Colonic mucosa (tissue), 4 donors: ENCODE results near the gene NTM. TPM values are rescaled to one million over a fixed set of nuclear protein-coding genes. Genes with fewer than 3 reads are reported as not detected.

ENCODE experiments used
- DNase-seq: peaks from one replicate; pipeline ENCODE4 v3.0.0-alpha.2; 2020
- H3K27ac ChIP-seq: fragments of 200-600 bp; one replicate; pipeline ENCODE4 v1.8.0; 2021
- H3K27me3 ChIP-seq: fragments of 200-600 bp; one replicate; pipeline ENCODE4 v1.8.0; 2021
- H3K36me3 ChIP-seq: fragments of 200-600 bp; one replicate; pipeline ENCODE4 v1.8.0; 2021
- H3K4me1 ChIP-seq: fragments of 200-600 bp; one replicate; pipeline ENCODE4 v1.8.0; 2021; ENCODE audit warnings: mild to moderate bottlenecking
- H3K4me3 ChIP-seq: fragments of 200-600 bp; one replicate; pipeline ENCODE4 v1.8.0; 2021
- H3K9ac ChIP-seq, 2 donors: one replicate each; pipeline ENCODE4 v1.7.0; 2013; ENCODE audit warnings: control low read depth in 2 of 2, low read depth in 2 of 2, low read length in 2 of 2
- H3K9me3 ChIP-seq: fragments of 200-600 bp; one replicate; pipeline ENCODE4 v1.8.0; 2021
- intact Hi-C: fragments of 100-400 bp; cut with DNase I; formaldehyde crosslinking; loops from one replicate; pipeline ENCODE4 v1.14.1; 2022
- total RNA-seq, 2 donors: library from RNA; stranded (reverse); fragmentation: NEBNext Ultra II Directional in 1 of 2; extraction: Animal tissue kit (Norgen Biotek cat#: 25700) in 1 of 2; gene quantifications; one replicate each; pipeline ENCODE4 v1.2.1, GENCODE V29; 2021
- TF ChIP-seq, protein P1 (sequence below): fragments of 200-600 bp; IDR thresholded peaks from one replicate; pipeline ENCODE4 v1.8.0; 2022; ENCODE audit warnings: antibody characterized with exemption, mild to moderate bottlenecking
- donor health status: healthy.
- donor health status: DM: no; HTN: no; CAD: no.
- donor health status: DM: no; HTN: no; CAD: no.

The NTM gene
- total RNA-seq, 2 donors from 2014 or later, result 1.6 to 2.8 TPM

DNA sequence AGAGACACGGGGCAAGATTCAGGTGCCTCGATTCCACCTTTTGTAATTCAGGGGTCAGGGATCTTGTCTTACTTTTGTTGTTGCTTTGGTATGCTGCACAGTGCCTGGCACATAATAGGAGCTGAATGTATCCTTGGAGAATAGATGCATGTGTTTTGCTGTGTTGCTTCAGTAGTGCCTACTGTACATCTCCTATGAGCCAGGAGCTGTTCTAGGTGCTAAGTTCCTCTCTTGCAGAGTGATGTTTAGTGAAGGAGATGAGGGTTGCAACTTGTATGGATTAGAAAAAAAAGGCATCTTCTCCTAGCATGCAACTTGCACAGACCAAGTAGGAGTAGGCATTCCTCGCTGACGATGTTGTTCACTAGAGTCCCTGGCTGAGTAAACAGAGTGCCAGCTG lies 555.4 kb downstream of the NTM start:
- no peaks in the 10 kb centered on the region for H3K27me3 ChIP-seq
- no peak for DNase-seq
- intact Hi-C loops, result no loop called here
- no peaks in the 10 kb centered on the region for H3K9me3 ChIP-seq
- no peak overlapping the region for H3K4me3 ChIP-seq
- H3K27ac ChIP-seq, result no peak overlapping the region
- no peaks in the 10 kb centered on the region for H3K36me3 ChIP-seq
- TF ChIP-seq, protein P1, sequence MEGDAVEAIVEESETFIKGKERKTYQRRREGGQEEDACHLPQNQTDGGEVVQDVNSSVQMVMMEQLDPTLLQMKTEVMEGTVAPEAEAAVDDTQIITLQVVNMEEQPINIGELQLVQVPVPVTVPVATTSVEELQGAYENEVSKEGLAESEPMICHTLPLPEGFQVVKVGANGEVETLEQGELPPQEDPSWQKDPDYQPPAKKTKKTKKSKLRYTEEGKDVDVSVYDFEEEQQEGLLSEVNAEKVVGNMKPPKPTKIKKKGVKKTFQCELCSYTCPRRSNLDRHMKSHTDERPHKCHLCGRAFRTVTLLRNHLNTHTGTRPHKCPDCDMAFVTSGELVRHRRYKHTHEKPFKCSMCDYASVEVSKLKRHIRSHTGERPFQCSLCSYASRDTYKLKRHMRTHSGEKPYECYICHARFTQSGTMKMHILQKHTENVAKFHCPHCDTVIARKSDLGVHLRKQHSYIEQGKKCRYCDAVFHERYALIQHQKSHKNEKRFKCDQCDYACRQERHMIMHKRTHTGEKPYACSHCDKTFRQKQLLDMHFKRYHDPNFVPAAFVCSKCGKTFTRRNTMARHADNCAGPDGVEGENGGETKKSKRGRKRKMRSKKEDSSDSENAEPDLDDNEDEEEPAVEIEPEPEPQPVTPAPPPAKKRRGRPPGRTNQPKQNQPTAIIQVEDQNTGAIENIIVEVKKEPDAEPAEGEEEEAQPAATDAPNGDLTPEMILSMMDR, result no peak
- H3K9ac ChIP-seq, result no peak overlapping the region
- no peaks in the 10 kb centered on the region for H3K4me1 ChIP-seq

DNA sequence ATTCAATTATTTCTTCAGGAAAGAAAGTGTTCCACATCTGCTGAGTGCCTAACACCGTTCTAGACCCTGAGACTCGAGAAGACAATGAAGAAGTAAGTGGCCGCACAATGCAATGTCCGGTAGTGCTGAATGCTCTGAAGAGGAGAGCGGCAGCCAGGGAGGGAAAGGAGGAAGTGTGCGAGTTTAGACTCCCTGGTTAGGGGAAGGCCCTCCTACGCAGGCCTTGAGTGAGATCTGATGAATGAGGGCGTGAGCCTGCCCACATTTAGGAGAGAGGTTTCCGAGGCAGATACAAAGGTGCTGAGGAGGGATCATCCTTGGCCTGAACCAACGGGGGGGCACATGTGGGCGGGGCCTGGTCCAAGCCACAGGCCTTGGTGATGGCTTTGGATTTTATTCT lies 558.6 kb downstream of the NTM start:
- intact Hi-C loops, result no loop called here
- TF ChIP-seq, protein P1, result no peak
- no peak overlapping the region for H3K27ac ChIP-seq

DNA sequence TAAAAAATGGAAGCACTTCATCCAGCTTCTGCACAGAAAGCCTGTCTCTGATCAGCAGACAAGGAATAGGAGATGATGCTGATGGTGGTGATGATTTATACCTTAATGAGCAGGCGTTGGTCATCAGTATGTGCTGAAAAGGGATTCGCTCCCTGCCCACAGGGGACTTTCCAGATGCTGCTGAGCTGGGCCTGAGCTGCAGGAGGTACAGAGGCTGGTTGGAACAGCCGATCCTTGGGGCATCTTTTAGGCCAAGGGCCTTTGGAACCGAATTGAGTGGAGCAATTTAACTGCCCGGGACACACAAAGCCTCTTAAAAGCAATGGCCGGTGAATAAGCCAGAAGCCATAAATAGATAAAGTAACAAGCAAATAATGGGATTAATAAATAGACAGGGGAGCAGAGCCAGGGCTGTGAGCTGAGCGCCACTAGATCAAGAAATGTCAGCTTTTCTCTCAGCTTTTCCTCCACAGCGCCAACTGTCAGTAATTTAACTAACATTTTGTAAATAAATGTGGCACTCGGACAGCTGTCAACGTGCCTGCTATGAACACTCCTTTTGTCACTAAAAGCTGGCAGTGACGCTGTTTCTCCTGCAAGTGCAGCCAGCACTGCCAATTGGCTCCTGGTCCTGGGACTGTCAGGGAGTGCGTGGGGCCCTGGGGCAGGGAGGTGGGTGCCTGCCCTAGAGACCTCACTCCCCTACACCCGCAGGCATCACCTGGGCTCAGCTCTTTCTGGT lies 562.3 kb downstream of the NTM start:
- no peaks in the 10 kb centered on the region for H3K27me3 ChIP-seq
- H3K27ac ChIP-seq, result no peak overlapping the region
- intact Hi-C loops, result no loop called here
- no peaks in the 10 kb centered on the region for H3K36me3 ChIP-seq
- DNase-seq, result no peak
- H3K9me3 ChIP-seq, result no peaks in the 10 kb centered on the region
- H3K4me1 ChIP-seq, result no peaks in the 10 kb centered on the region
- TF ChIP-seq, protein P1, result no peak
- no peak overlapping the region for H3K4me3 ChIP-seq
- no peak overlapping the region for H3K9ac ChIP-seq

More for the DNA sequence above, 558.6 kb downstream of the NTM start:
- H3K36me3 ChIP-seq, result no peaks in the 10 kb centered on the region
- H3K27me3 ChIP-seq, result no peaks in the 10 kb centered on the region
- no peaks in the 10 kb centered on the region for H3K4me1 ChIP-seq
- no peaks in the 10 kb centered on the region for H3K9me3 ChIP-seq
- H3K9ac ChIP-seq, result no peak overlapping the region
- H3K4me3 ChIP-seq, result no peak overlapping the region
- no peak for DNase-seq

DNA sequence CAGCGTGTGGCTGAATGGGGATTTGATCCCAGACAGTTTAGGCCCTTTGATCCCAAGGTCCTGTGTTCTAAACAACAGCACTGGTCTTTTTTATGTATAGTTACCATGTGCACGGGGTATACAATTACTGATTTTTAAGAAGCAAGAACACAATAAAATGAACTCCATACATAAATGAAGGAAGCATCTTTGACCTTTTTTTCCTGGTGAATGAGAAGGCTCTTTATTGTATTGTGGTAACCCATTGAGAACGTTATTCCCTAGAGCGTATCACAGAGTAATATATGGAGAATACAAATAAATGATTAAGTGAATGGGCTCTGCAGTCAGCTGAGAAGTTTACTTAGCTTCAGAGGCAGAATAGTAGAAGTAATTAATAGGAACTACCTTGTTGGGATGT lies 563.6 kb downstream of the NTM start:
- TF ChIP-seq, protein P1, result no peak

DNA sequence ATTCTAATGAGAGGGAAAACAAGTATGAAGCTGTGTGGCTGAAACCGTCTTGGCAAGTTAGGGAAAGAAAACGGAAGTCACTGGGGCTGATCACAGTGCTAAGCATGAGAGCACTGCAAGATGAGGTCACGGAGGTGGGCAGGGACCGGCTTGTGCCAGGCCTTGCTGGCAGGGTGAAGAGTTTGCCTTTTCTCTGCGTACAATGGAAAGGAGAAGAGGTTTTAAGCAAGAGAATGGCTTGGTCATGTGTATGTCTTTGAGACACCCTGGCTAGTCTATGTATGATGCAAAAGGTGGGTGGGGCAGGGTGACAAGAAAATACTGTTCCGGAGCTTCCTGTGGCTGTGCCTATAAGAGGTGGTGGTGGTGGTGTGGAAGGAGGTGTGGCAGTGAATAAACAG lies 567.9 kb downstream of the NTM start:
- Histone ChIP-seq H3K4me1 (no peaks in the 10 kb centered on the region), H3K9ac (no peak overlapping the region), H3K36me3 (no peaks in the 10 kb centered on the region), H3K4me3 (no peak overlapping the region), H3K27ac (no peak overlapping the region), H3K27me3 (no peaks in the 10 kb centered on the region), H3K9me3 (no peaks in the 10 kb centered on the region)
- no peak for DNase-seq
- intact Hi-C loops, result no loop called here
- TF ChIP-seq, protein P1, result no peak

More for the DNA sequence above, 563.6 kb downstream of the NTM start:
- H3K9me3 ChIP-seq, result no peaks in the 10 kb centered on the region
- no peak overlapping the region for H3K27ac ChIP-seq
- no peak overlapping the region for H3K4me3 ChIP-seq
- intact Hi-C loops, result no loop called here
- no peak for DNase-seq
- H3K4me1 ChIP-seq, result no peaks in the 10 kb centered on the region
- H3K9ac ChIP-seq, result no peak overlapping the region
- H3K27me3 ChIP-seq, result no peaks in the 10 kb centered on the region
- no peaks in the 10 kb centered on the region for H3K36me3 ChIP-seq
